Mesenteric fat pad (tissue), 1 donor: ENCODE data around the gene TUBB3. TPM values are rescaled to one million over a fixed set of nuclear protein-coding genes. Genes with fewer than 3 reads are reported as not detected.
"Not testable (repeated sequence)": the region's sequence is repeated elsewhere in the genome, so short reads cannot be mapped to it uniquely, and the experiment has no call there.

ENCODE experiments used
- DNase-seq: peaks from one replicate; pipeline ENCODE4 v3.0.0-alpha.2; 2020; ENCODE audit warnings: low spot score
- total RNA-seq: library from RNA; stranded (reverse); fragmentation: NEBNext Ultra II Directional; extraction: Animal tissue kit (Norgen Biotek cat#: 25700); gene quantifications from one replicate; pipeline ENCODE4 v1.2.1, GENCODE V29; 2021
- donor health status: DM: yes; HTN: yes; CAD: no.

TUBB3 gene
- total RNA-seq, 1 donor from 2014 or later = 4.2 TPM

GRCh38 chr16:89917773-89918452, 5.2 kb upstream of the TUBB3 start:
- no peak for DNase-seq

GRCh38 chr16:89918453-89919347, 4.4 kb upstream of the TUBB3 start, which contains the start of gene MC1R:
Gene MC1R, plus strand, starts transcription at chr16:89918862. Its CDS starts 397 bp downstream, at chr16:89919259.
- DNase-seq = no peak

- DNase-seq = no peak
Measured at GRCh38 chr16:89919535-89920406, 3.4 kb upstream of the TUBB3 start.

- no peak for DNase-seq
Measured at GRCh38 chr16:89920723-89921122, 2.4 kb upstream of the TUBB3 start.

- DNase-seq = no peak
Measured at GRCh38 chr16:89921131-89921701, 1.9 kb upstream of the TUBB3 start.

- DNase-seq = peak; percentile 94
Measured at GRCh38 chr16:89921702-89922476, 1.3 kb upstream of the TUBB3 start.

GRCh38 chr16:89922477-89922883, 662 bp upstream of the TUBB3 start:
- no peak for DNase-seq

- DNase-seq = no peak
Measured at GRCh38 chr16:89923640-89924296, 626 bp downstream of the TUBB3 start.

GRCh38 chr16:89924297-89924924, 1.3 kb downstream of the TUBB3 start:
- no peak for DNase-seq

- no peak for DNase-seq
Measured at GRCh38 chr16:89924925-89925307, 1.8 kb downstream of the TUBB3 start.

GRCh38 chr16:89925596-89926079, 2.5 kb downstream of the TUBB3 start:
- no peak for DNase-seq

- DNase-seq = no peak
Measured at GRCh38 chr16:89931305-89931896, 8.3 kb downstream of the TUBB3 start.

GRCh38 chr16:89931964-89932363, 8.8 kb downstream of the TUBB3 start:
- no peak for DNase-seq

- DNase-seq = not testable (repeated sequence)
Measured at GRCh38 chr16:89934019-89934418, 10.9 kb downstream of the TUBB3 start.

GRCh38 chr16:89934611-89935553, 11.7 kb downstream of the TUBB3 start:
- no peak for DNase-seq

GRCh38 chr16:89935620-89936019, 12.5 kb downstream of the TUBB3 start:
- not testable (repeated sequence) for DNase-seq

GRCh38 chr16:89936034-89936433, 12.9 kb downstream of the TUBB3 start:
- DNase-seq = no peak
